Measurements from ENCODE around the gene MAG.

Gene MAG

DNA sequence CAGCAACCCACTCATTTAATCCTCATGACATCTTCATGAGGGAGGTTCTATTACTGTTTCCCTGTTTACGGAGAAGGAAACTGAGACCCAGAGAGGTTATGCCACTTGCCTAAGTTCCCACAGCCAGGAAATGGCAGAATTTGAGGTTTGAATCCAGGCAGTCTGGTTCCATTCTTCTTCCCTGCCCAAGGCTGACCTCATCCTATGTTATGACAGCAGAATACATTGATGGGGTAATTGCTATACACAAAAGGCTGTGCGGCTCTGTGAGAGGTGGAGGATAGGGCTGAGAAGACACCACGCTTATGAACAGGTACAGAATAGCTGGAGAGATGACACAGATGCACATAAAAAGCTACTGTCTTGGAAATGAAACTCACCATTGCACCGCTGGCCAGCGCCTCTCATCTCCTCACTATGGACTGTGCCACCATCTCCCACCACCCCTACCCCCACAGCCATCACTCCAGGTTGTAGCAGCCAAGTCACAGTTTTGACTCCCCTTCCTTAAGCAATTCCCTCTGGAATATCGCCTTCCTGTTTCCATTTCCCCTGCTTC lies 11.5 kb downstream of the MAG start:
- H3K36me3 ChIP-seq (ENCODE audit: insufficient read depth, low read length), result no peaks in the 10 kb centered on the region
- no peak overlapping the region for H3K4me3 ChIP-seq (ENCODE audit: low read depth, low read length)
- H2AFZ ChIP-seq (ENCODE audit: low read length, unreplicated experiment), result no peak overlapping the region
- no peaks in the 10 kb centered on the region for H3K79me2 ChIP-seq (ENCODE audit: control insufficient read depth, insufficient read depth, low read length, unreplicated experiment)
- H3K27me3 ChIP-seq (ENCODE audit: insufficient read depth, low read length), result no peaks in the 10 kb centered on the region
- no peak overlapping the region for H3K27ac ChIP-seq (ENCODE audit: low read depth, low read length)
- no peaks in the 10 kb centered on the region for H3K4me1 ChIP-seq (ENCODE audit: control insufficient read depth, insufficient read depth, low read length, unreplicated experiment)

DNA sequence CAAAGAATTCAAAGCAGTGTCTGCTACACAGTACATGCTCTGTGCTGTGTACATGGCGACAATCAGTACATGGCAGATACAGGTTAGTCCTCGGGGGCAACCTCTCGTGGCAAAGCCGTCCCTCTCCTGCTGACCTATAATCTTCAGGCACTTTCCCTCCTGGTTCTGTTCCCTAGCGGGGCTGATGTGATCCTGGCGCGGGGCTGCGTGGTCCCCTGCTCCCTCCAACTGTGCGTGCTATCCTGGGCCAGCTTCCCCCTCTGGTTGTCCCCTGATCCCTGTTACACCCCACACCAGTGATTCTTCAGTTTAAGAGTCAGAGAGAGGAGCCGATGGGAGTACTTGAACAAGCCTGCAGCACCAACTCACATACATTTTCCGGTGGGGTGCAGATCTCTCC lies 12.1 kb downstream of the MAG start:
- no peaks in the 10 kb centered on the region for H3K27me3 ChIP-seq (ENCODE audit: insufficient read depth, low read length)
- H3K4me1 ChIP-seq (ENCODE audit: control insufficient read depth, insufficient read depth, low read length, unreplicated experiment), result no peaks in the 10 kb centered on the region
- H3K4me3 ChIP-seq (ENCODE audit: low read depth, low read length), result no peak overlapping the region
- H3K27ac ChIP-seq (ENCODE audit: low read depth, low read length), result no peak overlapping the region
- H2AFZ ChIP-seq (ENCODE audit: low read length, unreplicated experiment), result no peak overlapping the region
- no peaks in the 10 kb centered on the region for H3K36me3 ChIP-seq (ENCODE audit: insufficient read depth, low read length)
- H3K79me2 ChIP-seq (ENCODE audit: control insufficient read depth, insufficient read depth, low read length, unreplicated experiment), result no peaks in the 10 kb centered on the region

DNA sequence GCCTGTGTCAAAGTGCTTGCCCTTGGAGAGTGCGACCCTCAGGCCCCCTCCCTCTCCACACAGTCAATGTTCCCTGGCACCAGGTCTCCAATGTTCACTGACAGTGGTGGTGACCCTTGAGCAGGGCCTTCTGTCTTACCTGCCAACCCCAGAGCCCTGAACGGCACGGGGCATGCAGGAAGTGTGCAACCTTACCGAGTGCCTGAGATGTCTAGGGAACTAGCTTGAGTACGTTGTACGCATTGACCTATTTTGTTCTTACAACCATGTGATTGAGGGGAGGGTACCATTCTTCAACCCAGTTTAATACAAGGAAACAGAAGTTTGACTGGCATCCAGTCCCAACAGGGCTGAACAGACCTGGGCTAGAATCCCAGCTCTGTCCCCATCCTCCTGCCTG lies 13.2 kb downstream of the MAG start:
- H3K4me3 ChIP-seq (ENCODE audit: low read depth, low read length), result no peak overlapping the region
- no peaks in the 10 kb centered on the region for H3K36me3 ChIP-seq (ENCODE audit: insufficient read depth, low read length)
- H3K27me3 ChIP-seq (ENCODE audit: insufficient read depth, low read length), result no peaks in the 10 kb centered on the region
- H3K27ac ChIP-seq (ENCODE audit: low read depth, low read length), result no peak overlapping the region
- H3K4me1 ChIP-seq (ENCODE audit: control insufficient read depth, insufficient read depth, low read length, unreplicated experiment), result no peaks in the 10 kb centered on the region
- H3K79me2 ChIP-seq (ENCODE audit: control insufficient read depth, insufficient read depth, low read length, unreplicated experiment), result no peaks in the 10 kb centered on the region
- no peak overlapping the region for H2AFZ ChIP-seq (ENCODE audit: low read length, unreplicated experiment)

DNA sequence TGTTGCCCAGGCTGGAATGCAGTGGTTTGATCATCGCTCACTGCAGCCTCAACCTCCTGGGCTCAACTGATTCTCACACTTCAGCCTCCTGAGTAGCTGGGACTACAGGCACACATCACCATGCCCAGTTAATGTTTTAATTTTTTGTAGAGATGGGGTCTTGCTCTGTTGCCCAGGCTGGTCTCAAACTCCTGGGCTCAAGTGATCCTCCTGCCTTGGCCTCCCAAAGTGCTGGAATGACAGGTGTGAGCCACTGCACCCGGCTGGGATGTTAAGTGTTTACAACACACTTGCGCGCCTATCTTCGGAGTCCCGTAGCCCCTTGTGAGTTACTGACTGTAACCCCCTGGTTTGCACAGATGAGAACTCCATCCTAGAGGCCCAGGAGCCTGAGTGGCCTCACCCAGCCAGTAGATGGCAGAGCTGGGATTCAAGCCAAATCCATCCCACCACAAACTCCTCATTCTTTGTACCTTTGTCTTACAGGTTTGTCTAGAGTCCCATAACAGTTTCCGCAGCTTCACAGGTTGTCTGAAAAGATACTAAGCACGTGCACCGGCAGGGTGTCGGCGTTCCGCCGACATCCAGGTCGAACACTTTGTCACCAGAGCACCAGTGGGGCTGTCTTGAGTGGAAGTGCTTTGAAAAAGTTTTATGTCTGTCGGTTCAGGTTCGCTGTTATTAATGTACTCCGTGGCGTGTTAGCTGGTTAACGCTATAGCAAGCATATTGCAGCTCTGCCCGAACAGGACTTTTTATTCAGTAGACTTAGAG lies 14.7 kb downstream of the MAG start:
- Histone ChIP-seq H2AFZ (ENCODE audit: low read length, unreplicated experiment) (no peak overlapping the region), H3K79me2 (ENCODE audit: control insufficient read depth, insufficient read depth, low read length, unreplicated experiment) (no peaks in the 10 kb centered on the region), H3K36me3 (ENCODE audit: insufficient read depth, low read length) (no peaks in the 10 kb centered on the region), H3K4me3 (ENCODE audit: low read depth, low read length) (no peak overlapping the region), H3K27ac (ENCODE audit: low read depth, low read length) (no peak overlapping the region), H3K27me3 (ENCODE audit: insufficient read depth, low read length) (no peaks in the 10 kb centered on the region), H3K4me1 (ENCODE audit: control insufficient read depth, insufficient read depth, low read length, unreplicated experiment) (no peaks in the 10 kb centered on the region)

DNA sequence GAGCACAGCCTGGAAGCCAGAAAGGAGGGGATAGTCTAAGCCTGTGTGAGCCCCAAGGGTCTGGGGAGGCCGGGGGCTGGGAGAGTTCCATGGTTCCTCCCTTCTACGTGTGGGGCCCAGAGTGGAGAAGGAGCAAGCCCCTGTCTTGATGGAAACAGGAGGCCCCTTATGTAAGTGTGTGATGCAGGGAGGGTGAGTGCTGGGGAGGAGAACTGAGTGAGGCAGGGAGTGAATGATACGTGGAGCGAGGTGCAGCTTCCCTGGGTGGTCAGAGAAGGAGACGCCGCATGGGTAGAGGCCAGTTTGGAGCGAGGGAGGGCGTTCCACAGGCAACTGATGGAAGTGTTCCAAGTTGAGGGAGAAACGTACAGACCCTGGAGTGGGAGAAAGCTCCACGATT lies 16.0 kb downstream of the MAG start:
- H3K27me3 ChIP-seq (ENCODE audit: insufficient read depth, low read length), result no peaks in the 10 kb centered on the region
- no peaks in the 10 kb centered on the region for H3K36me3 ChIP-seq (ENCODE audit: insufficient read depth, low read length)
- no peaks in the 10 kb centered on the region for H3K4me1 ChIP-seq (ENCODE audit: control insufficient read depth, insufficient read depth, low read length, unreplicated experiment)
- H3K79me2 ChIP-seq (ENCODE audit: control insufficient read depth, insufficient read depth, low read length, unreplicated experiment), result no peaks in the 10 kb centered on the region
- no peak overlapping the region for H3K27ac ChIP-seq (ENCODE audit: low read depth, low read length)
- no peak overlapping the region for H3K4me3 ChIP-seq (ENCODE audit: low read depth, low read length)
- no peak overlapping the region for H2AFZ ChIP-seq (ENCODE audit: low read length, unreplicated experiment)

DNA sequence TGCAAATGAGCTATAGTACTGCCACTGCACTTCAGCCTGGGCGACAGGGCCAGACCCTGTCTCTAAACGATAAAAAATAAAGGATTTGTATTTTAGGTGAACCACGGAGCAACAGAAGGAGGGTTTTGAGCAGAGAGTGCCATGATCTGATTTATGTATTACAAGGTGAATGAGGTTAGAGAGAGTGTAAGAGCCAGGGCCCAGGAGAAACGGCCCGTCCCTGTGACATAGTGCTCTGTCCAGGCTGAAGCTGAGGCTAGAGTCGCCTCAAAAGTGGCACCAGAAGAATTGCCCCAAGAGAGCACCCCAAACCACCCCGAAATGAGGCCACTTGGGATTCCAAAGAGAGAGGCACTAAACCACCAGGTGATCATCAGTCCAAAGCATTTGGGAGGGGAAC lies 16.9 kb downstream of the MAG start:
- no peaks in the 10 kb centered on the region for H3K4me1 ChIP-seq (ENCODE audit: control insufficient read depth, insufficient read depth, low read length, unreplicated experiment)
- no peaks in the 10 kb centered on the region for H3K27me3 ChIP-seq (ENCODE audit: insufficient read depth, low read length)
- H3K79me2 ChIP-seq (ENCODE audit: control insufficient read depth, insufficient read depth, low read length, unreplicated experiment), result no peaks in the 10 kb centered on the region
- H3K27ac ChIP-seq (ENCODE audit: low read depth, low read length), result no peak overlapping the region
- no peaks in the 10 kb centered on the region for H3K36me3 ChIP-seq (ENCODE audit: insufficient read depth, low read length)
- H2AFZ ChIP-seq (ENCODE audit: low read length, unreplicated experiment), result no peak overlapping the region
- H3K4me3 ChIP-seq (ENCODE audit: low read depth, low read length), result no peak overlapping the region

DNA sequence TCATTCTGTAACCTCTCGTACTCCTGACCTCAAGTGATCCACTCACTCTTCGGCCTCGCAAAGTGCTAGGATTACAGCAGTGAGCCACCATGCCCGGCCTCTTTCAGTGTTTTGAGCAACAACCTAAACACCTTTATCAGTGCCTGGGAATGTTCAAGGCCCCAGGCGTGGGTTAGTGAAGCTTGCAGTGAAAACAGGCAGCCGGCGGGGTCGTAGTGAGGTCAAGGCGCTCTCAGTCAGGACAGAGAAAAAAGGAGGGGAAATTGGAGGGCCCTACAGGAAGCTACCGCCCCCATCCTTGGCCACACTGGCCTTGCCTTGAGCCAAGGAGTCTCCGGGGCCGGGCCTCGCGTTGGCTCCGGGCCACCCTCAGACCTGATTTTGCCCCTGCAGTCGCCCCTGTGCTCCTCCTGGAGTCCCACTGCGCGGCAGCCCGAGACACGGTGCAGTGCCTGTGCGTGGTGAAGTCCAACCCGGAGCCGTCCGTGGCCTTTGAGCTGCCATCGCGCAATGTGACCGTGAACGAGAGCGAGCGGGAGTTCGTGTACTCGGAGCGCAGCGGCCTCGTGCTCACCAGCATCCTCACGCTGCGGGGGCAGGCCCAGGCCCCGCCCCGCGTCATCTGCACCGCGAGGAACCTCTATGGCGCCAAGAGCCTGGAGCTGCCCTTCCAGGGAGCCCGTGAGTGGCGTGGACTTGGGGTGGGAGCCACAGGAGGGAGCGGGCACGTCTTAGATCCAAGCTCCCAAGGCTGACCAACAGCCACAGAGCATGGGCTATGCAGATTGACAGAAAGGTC lies 17.7 kb downstream of the MAG start:
- no peaks in the 10 kb centered on the region for H3K36me3 ChIP-seq (ENCODE audit: insufficient read depth, low read length)
- no peaks in the 10 kb centered on the region for H3K79me2 ChIP-seq (ENCODE audit: control insufficient read depth, insufficient read depth, low read length, unreplicated experiment)
- H3K27me3 ChIP-seq (ENCODE audit: insufficient read depth, low read length), result no peaks in the 10 kb centered on the region
- H3K27ac ChIP-seq (ENCODE audit: low read depth, low read length), result no peak overlapping the region
- no peak overlapping the region for H3K4me3 ChIP-seq (ENCODE audit: low read depth, low read length)
- no peaks in the 10 kb centered on the region for H3K4me1 ChIP-seq (ENCODE audit: control insufficient read depth, insufficient read depth, low read length, unreplicated experiment)
- H2AFZ ChIP-seq (ENCODE audit: low read length, unreplicated experiment), result no peak overlapping the region

DNA sequence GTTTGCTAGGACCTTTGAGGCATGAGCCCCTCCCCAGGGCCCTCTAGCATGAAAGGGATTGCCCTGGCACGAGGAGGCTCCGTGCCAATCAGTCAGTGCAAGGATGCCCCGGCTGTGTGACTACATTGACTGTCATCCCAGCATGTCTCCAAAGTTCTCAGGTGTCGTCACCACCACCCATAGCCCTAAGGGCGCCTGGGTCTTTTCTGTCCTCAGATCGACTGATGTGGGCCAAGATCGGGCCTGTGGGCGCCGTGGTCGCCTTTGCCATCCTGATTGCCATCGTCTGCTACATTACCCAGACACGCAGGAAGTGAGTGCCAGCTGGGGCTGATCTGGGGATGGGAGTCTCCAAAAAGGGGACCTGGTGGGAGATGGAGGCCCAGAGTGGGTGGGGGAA lies 18.4 kb downstream of the MAG start:
- H3K4me1 ChIP-seq (ENCODE audit: control insufficient read depth, insufficient read depth, low read length, unreplicated experiment), result no peaks in the 10 kb centered on the region
- H3K27me3 ChIP-seq (ENCODE audit: insufficient read depth, low read length), result no peaks in the 10 kb centered on the region
- H3K36me3 ChIP-seq (ENCODE audit: insufficient read depth, low read length), result no peaks in the 10 kb centered on the region
- H3K79me2 ChIP-seq (ENCODE audit: control insufficient read depth, insufficient read depth, low read length, unreplicated experiment), result no peaks in the 10 kb centered on the region
- no peak overlapping the region for H2AFZ ChIP-seq (ENCODE audit: low read length, unreplicated experiment)
- H3K27ac ChIP-seq (ENCODE audit: low read depth, low read length), result no peak overlapping the region
- H3K4me3 ChIP-seq (ENCODE audit: low read depth, low read length), result no peak overlapping the region

DNA sequence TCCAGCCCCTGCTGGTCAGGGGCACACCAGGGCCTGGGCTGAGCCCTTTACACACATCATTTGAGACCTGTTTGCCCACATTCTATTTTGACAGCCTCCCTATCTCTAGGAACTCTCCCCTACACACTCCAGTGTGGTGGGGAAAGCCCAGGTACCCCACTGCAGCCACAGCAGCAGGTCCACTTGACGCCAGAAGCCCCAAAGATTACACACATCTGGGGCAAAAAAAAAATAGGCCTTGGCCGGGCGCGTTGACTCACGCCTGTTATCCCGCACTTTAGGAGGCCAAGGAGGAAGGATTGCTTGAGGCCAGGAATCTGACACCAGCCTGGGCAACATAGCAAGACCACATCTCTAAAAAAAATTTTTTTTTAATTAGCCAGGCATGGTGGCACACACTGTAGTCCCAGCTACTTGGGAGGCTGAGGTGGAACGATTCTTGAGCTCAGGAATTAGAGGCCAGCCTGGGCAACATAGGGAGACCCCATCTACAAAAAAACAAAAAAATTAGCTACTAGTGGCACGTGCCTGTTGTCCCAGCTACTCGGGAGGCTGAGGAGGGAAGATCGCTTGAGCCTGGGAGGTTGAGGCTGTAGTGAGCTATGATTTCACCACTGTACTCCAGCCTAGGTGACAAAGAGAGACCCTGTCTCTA lies 19.0 kb downstream of the MAG start:
- Histone ChIP-seq H2AFZ (ENCODE audit: low read length, unreplicated experiment) (no peak overlapping the region), H3K27me3 (ENCODE audit: insufficient read depth, low read length) (no peaks in the 10 kb centered on the region), H3K4me1 (ENCODE audit: control insufficient read depth, insufficient read depth, low read length, unreplicated experiment) (no peaks in the 10 kb centered on the region), H3K4me3 (ENCODE audit: low read depth, low read length) (no peak overlapping the region), H3K79me2 (ENCODE audit: control insufficient read depth, insufficient read depth, low read length, unreplicated experiment) (no peaks in the 10 kb centered on the region), H3K27ac (ENCODE audit: low read depth, low read length) (no peak overlapping the region), H3K36me3 (ENCODE audit: insufficient read depth, low read length) (no peaks in the 10 kb centered on the region)

DNA sequence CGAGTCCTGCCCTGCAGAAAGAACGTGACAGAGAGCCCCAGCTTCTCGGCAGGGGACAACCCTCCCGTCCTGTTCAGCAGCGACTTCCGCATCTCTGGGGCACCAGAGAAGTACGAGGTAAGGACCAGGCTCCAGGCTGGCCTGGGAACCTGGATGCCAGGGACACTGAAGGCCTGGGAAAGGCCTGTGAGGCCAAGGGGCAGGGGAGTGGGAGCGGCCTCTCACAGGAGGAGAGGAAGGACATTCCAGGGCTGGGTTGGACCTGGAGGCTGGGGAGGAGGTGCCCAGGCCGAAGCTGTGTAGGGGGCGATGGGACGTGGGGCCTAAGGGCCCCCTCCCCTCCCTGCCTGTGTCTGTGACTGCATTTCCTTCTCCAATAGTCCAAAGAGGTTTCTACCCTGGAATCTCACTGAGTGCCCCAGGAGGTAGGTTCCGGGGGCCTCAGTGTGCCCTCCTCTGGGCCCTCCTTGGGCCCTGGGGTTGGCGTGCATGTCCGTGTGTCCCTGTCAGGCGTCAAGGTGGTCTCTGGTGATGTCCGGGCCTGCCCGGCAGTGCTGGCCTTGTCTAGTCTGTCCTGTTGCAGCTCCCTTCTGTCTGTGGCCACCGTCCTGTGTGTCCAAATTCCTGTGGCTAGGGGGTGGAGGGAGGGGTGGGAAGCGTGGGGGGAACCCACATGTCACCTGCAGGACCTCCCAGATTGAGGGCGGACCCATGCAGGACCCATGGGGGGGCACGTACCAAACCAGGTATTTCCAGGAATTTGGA lies 20.1 kb downstream of the MAG start:
- Histone ChIP-seq H3K27me3 (ENCODE audit: insufficient read depth, low read length) (no peaks in the 10 kb centered on the region), H3K36me3 (ENCODE audit: insufficient read depth, low read length) (no peaks in the 10 kb centered on the region), H3K4me1 (ENCODE audit: control insufficient read depth, insufficient read depth, low read length, unreplicated experiment) (no peaks in the 10 kb centered on the region), H2AFZ (ENCODE audit: low read length, unreplicated experiment) (no peak overlapping the region), H3K27ac (ENCODE audit: low read depth, low read length) (no peak overlapping the region), H3K79me2 (ENCODE audit: control insufficient read depth, insufficient read depth, low read length, unreplicated experiment) (no peaks in the 10 kb centered on the region), H3K4me3 (ENCODE audit: low read depth, low read length) (no peak overlapping the region)
